HepG2 (cell line): ENCODE results near the gene UGGT1. TPM values are rescaled to one million over a fixed set of nuclear protein-coding genes. Genes with fewer than 3 reads are reported as not detected.

ENCODE experiments used
- ATAC-seq: fragments of 200-7000 bp; cut with Tn5 transposase; 3 replicates; pipeline ENCODE4 v1.9.1; 2020; ENCODE audit warnings: mild to moderate bottlenecking, moderate library complexity
- BruUV-seq: library from RNA; stranded (reverse); fragments of 400-500 nt; replicated peaks from 2 replicates; lab custom pipeline; 2021; lab: Mats Ljungman, UMichigan
- CTCF ChIA-PET: fragments of 300-600 bp; formaldehyde crosslinking; extraction: SDS; loops from one replicate; lab custom pipeline; 2021; ENCODE audit warnings: low total read pairs, inconsistent platforms, low intra/inter-chr PET ratio; lab: Yijun Ruan, JAX
- POLR2A ChIA-PET: fragments of 350-600 bp; sonication (Branson Sonifier 250); formaldehyde crosslinking; loops from one replicate; lab custom pipeline; 2020; ENCODE audit warnings: antibody characterized with exemption, inconsistent platforms; lab: Yijun Ruan, JAX
- DNase-seq: peaks from one replicate; pipeline ENCODE4 v3.0.0-alpha.2; 2015; ENCODE audit warnings: low spot score
- FAIRE-seq: peaks from 3 replicates; lab custom pipeline; 2011; peaks lifted over from hg19 to GRCh38; lab: Jason Lieb, UNC
- H2AFZ ChIP-seq: one replicate; pipeline ENCODE4 v1.6.1; 2011; ENCODE audit warnings: low read length, inconsistent platforms
- H3K27ac ChIP-seq: fragments of 300-600 bp; 3 replicates; pipeline ENCODE4 v1.8.0; 2011; ENCODE audit warnings: mixed run types, mild to moderate bottlenecking, mixed read lengths, low read length, inconsistent platforms; ENCODE audit not compliant: insufficient read depth; ENCODE audit errors: extremely low read length
- H3K27me3 ChIP-seq, 2 experiments: fragments of 200-600 bp in 1 of 2; 2 replicates in 1 of 2; 3 replicates in 1 of 2; pipeline versions ENCODE4 v1.6.0 to v1.8.0; 2011; ENCODE audit warnings: low read length in 2 of 2, mild to moderate bottlenecking in 2 of 2, moderate library complexity in 2 of 2, inconsistent platforms in 1 of 2; ENCODE audit not compliant: insufficient read depth in 2 of 2, control insufficient read depth in 1 of 2
- H3K36me3 ChIP-seq, 2 experiments: fragments of 200-600 bp in 1 of 2; replicated peaks in 1 of 2; 2 replicates in 1 of 2; 3 replicates in 1 of 2; pipeline versions ENCODE4 v1.5.1 to v1.8.0; 2011; ENCODE audit warnings: low read length in 2 of 2, inconsistent platforms in 1 of 2; ENCODE audit not compliant: insufficient read depth in 2 of 2, control insufficient read depth in 1 of 2
- H3K4me1 ChIP-seq: 2 replicates; pipeline ENCODE4 v1.5.1; 2012; ENCODE audit warnings: low read length, inconsistent platforms; ENCODE audit not compliant: insufficient read depth
- H3K4me2 ChIP-seq: 2 replicates; pipeline ENCODE4 v1.6.0; 2011; ENCODE audit warnings: low read depth, low read length, inconsistent platforms
- H3K4me3 ChIP-seq, 3 experiments: fragments of 200-600 bp in 1 of 3; sonication (generic), shearing (Covaris generic) in 1 of 3; replicated peaks in 1 of 3; 2 replicates each; pipeline ENCODE4 v1.5.1; 2011 to 2016; ENCODE audit warnings: low read length in 3 of 3, inconsistent platforms in 2 of 3, low read depth in 2 of 3, mild to moderate bottlenecking in 2 of 3, control low read depth in 1 of 3, mixed read lengths in 1 of 3; ENCODE audit not compliant: insufficient read depth in 1 of 3
- H3K79me2 ChIP-seq: one replicate; pipeline ENCODE4 v1.6.1; 2011; ENCODE audit warnings: low read length, inconsistent platforms; ENCODE audit not compliant: insufficient read depth
- H3K9ac ChIP-seq: 2 replicates; pipeline ENCODE4 v1.6.0; 2011; ENCODE audit warnings: mild to moderate bottlenecking, low read depth, low read length, inconsistent platforms; ENCODE audit not compliant: insufficient read depth
- H3K9me3 ChIP-seq: 2 replicates; pipeline ENCODE4 v1.5.1; 2012; ENCODE audit warnings: mild to moderate bottlenecking, low read length
- H4K20me1 ChIP-seq: 2 replicates; pipeline ENCODE4 v1.6.0; 2011; ENCODE audit warnings: inconsistent platforms, mild to moderate bottlenecking, low read length, moderate library complexity; ENCODE audit not compliant: insufficient read depth
- AGO2 ChIP-seq: fragments of 200-400 bp; formaldehyde crosslinking; optimal IDR thresholded peaks from 2 replicates; pipeline ENCODE3; 2017; ENCODE audit warnings: mild to moderate bottlenecking, low read depth, low read length, moderate library complexity
- ASH2L ChIP-seq: fragments of 300-600, 200-600 bp; sonication (generic); IDR thresholded peaks from 2 replicates; pipeline ENCODE4 v1.7.0; 2017; ENCODE audit warnings: low read depth, mild to moderate bottlenecking, moderate library complexity, mixed read lengths, low read length; ENCODE audit not compliant: insufficient read length
- GFI1 ChIP-seq: sonication (generic); formaldehyde crosslinking; IDR thresholded peaks from 2 replicates; pipeline ENCODE4 v1.5.0; 2020; ENCODE audit warnings: missing genetic modification reagents, mild to moderate bottlenecking, borderline replicate concordance
- HNRNPK ChIP-seq: fragments of 200-400 bp; formaldehyde crosslinking; IDR thresholded peaks from 2 replicates; pipeline ENCODE4 v1.6.1; 2018; ENCODE audit warnings: low read length, low read depth, moderate library complexity, mild to moderate bottlenecking; ENCODE audit not compliant: poor library complexity, severe bottlenecking
- KLF13 ChIP-seq: sonication (generic); formaldehyde crosslinking; IDR thresholded peaks from 2 replicates; pipeline ENCODE4 v1.4.0; 2020; ENCODE audit warnings: mild to moderate bottlenecking, missing genetic modification reagents
- MLLT10 ChIP-seq: sonication (generic); formaldehyde crosslinking; IDR thresholded peaks from 2 replicates; pipeline ENCODE4 v1.4.0; 2020; ENCODE audit warnings: missing genetic modification reagents
- PRDM10 ChIP-seq: sonication (generic); formaldehyde crosslinking; IDR thresholded peaks from 2 replicates; pipeline ENCODE4 v1.4.0; 2020; ENCODE audit warnings: low read depth, missing genetic modification reagents
- SMARCC2 ChIP-seq: fragments of 450-650 bp; IDR thresholded peaks from 2 replicates; pipeline ENCODE4 v1.6.1; 2017; ENCODE audit warnings: antibody characterized with exemption, mild to moderate bottlenecking
- ZMYM3 ChIP-seq: sonication (generic); formaldehyde crosslinking; IDR thresholded peaks from 2 replicates; pipeline ENCODE4 v1.5.1; 2020; ENCODE audit warnings: mild to moderate bottlenecking, missing genetic modification reagents
- ZNF280D ChIP-seq: sonication (generic); formaldehyde crosslinking; IDR thresholded peaks from 2 replicates; pipeline ENCODE4 v1.5.1; 2020; ENCODE audit warnings: mild to moderate bottlenecking, missing genetic modification reagents
- ZNF740 ChIP-seq: sonication (generic); formaldehyde crosslinking; IDR thresholded peaks from 2 replicates; pipeline ENCODE4 v1.4.0; 2020; ENCODE audit warnings: missing genetic modification reagents
- ZNF772 ChIP-seq: sonication (generic); formaldehyde crosslinking; IDR thresholded peaks from 2 replicates; pipeline ENCODE4 v1.5.0; 2020; ENCODE audit warnings: mild to moderate bottlenecking, missing genetic modification reagents
- ZNF883 ChIP-seq: sonication (generic); formaldehyde crosslinking; IDR thresholded peaks from 2 replicates; pipeline ENCODE4 v1.5.1; 2020; ENCODE audit warnings: mild to moderate bottlenecking, missing genetic modification reagents; ENCODE audit errors: not compliant biosample characterization
- WGBS: methylation state at CpG from one replicate; pipeline ENCODE4 v1.1.6; 2017; ENCODE audit warnings: low lambda C conversion rate; 5-methylcytosine and 5-hydroxymethylcytosine counted together
- in situ Hi-C: cut with HindIII; loops from 2 replicates; pipeline ENCODE4 v1.10.0; 2017; ENCODE audit warnings: low pct_unique_long_range_greater_than_20kb; ENCODE audit not compliant: extremely low pct_ligation_motif_present
- intact Hi-C: fragments of 100-400 bp; cut with micrococcal nuclease; formaldehyde crosslinking; loops from one replicate; pipeline ENCODE4 v1.10.0; 2022; ENCODE audit not compliant: unreplicated experiment
- polyA plus RNA-seq, 8 experiments: library from polyadenylated mRNA; depleted of rRNA in 3 of 8; stranded (reverse) in 7 of 8; unstranded in 1 of 8; fragments of >200 nt; fragmentation: Illumina TruSeq in 4 of 8; extraction: Trizol in 4 of 8; gene quantifications; 2 replicates each; pipeline versions ENCODE4 v1.2.1 to v1.2.3, GENCODE V29; 2011 to 2016; ENCODE audit warnings: low read depth in 4 of 8, missing spikeins in 1 of 8, mixed read lengths in 1 of 8; ENCODE audit not compliant: insufficient read depth in 1 of 8
- total RNA-seq, 5 experiments: library from RNA; depleted of rRNA; stranded (reverse); fragments of >200 nt; fragmentation: Illumina TruSeq; extraction: Trizol; gene quantifications; 2 replicates each; pipeline ENCODE4 v1.2.3, GENCODE V29; 2016; ENCODE audit warnings: low read depth in 1 of 5

UGGT1 gene
- total and polyA plus RNA-seq, 2 of the 13 experiments (the other 11 are each of a cell fraction or from before 2014, with no cell fraction given): 35.8 to 83.2 TPM

GRCh38 chr2:128053331-128053730, 37.7 kb upstream of the UGGT1 start (continued):
- TF ChIP-seq HNRNPK (no peak), MLLT10 (CRISPR knock-in tag) (no peak), GFI1 (CRISPR knock-in tag) (no peak)

GRCh38 chr2:128054104-128054885, 36.7 kb upstream of the UGGT1 start:
- BruUV-seq: no TSS peak
- Histone ChIP-seq H3K4me3 (no peak overlapping the region), H3K9me3 (peaks cover 8% of the 10 kb centered on the region; the same call in 1 of the 2 replicates), H3K4me1 (peaks cover 21% of the 10 kb centered on the region), H3K27me3 (peaks cover 0 to 4% of the 10 kb centered on the region in 2 experiments; a peak in 3 of 5 replicates), H3K36me3 (no peaks in the 10 kb centered on the region), H2AFZ (no peak overlapping the region), H3K4me2 (no peak overlapping the region), H3K79me2 (no peaks in the 10 kb centered on the region), H4K20me1 (no peaks in the 10 kb centered on the region), H3K27ac (no peak overlapping the region), H3K9ac (no peak overlapping the region)
- 88% methylated on average over 11 of the region's 11 CpGs for WGBS
- DNase-seq (no peak), ATAC-seq (no peak), FAIRE-seq (no peak)
- in situ Hi-C loops: loop anchor here (25.0 kb wide), 2 partner anchors 583 to 683 kb away; no protein-coding TSS in a partner anchor
- CTCF ChIA-PET: no interaction called here
- POLR2A ChIA-PET: no interaction called here
- intact Hi-C loops: no loop called here
- 0 out of 2 replicates have a peak, but pooled peaks have one; percentile 31 for TF ChIP-seq ZNF772 (CRISPR knock-in tag)
- TF ChIP-seq SMARCC2: no peak
- no peak for TF ChIP-seq PRDM10 (CRISPR knock-in tag)
- TF ChIP-seq AGO2: no peak
- TF ChIP-seq ZNF280D: no peak
- no peak for TF ChIP-seq ZMYM3 (CRISPR knock-in tag)
- no peak for TF ChIP-seq ZNF883 (CRISPR knock-in tag)
- TF ChIP-seq ZNF740 (CRISPR knock-in tag): peak; percentile 76; the same call in 1 of the 2 replicates
- TF ChIP-seq ASH2L: no peak
- no peak for TF ChIP-seq KLF13
